Activated CD4-positive, alpha-beta T cell treated with anti-CD3 and anti-CD28 coated beads, Interleukin-2, Interleukin-4, amounts not matched to agents 100 ng/mL and 50 ng/mL, durations not matched to agents 16 hours and 8 hours (primary cell): ENCODE measurements around the gene DENND10.
"Not testable (repeated sequence)": the region's sequence is repeated elsewhere in the genome, so short reads cannot be mapped to it uniquely, and the experiment has no call there.

Experiments
- DNase-seq: peaks from one replicate; pipeline ENCODE4 v3.0.0-alpha.2; 2020; ENCODE audit warnings: low spot score

The DENND10 gene

DNA sequence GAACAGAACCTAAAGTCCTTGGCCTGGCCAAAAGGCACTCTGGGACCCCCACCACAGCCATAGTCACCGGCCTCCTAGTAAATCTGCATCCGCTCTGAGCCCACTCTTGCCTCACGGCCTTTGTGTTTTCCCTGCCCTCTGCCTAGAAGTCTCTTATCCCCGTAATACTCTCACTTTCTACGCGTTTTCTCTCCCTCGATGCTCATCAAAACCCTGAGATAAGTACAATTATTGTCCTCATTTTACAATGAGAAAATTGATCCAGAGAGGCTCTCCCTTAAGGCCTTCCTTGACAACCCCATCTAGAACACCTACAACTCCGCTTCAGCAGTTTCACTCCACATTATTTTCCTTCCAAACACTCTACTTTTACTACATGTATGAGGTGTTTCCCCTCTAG, 63.1 kb downstream of the DENND10 start:
- no peak for DNase-seq

DNA sequence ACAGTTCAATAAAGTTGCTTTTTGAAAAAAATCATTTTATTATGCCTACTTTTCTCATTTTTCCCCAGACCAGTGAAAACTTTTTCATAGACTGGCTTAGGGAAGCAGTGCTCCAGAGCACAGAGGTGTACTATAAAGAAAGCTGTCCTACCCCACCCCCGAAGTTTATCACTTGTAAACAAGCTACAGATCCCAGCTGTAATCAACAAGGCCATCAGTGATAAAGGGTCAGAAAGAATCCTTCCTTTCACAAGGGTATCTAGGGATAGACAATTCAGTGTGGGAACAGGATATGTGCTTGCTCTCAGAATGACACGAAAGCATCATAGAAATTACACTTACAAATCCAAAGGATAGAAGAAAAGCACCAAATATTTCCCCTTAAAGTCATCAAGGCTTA, 70.2 kb downstream of the DENND10 start:
- DNase-seq = no peak

DNA sequence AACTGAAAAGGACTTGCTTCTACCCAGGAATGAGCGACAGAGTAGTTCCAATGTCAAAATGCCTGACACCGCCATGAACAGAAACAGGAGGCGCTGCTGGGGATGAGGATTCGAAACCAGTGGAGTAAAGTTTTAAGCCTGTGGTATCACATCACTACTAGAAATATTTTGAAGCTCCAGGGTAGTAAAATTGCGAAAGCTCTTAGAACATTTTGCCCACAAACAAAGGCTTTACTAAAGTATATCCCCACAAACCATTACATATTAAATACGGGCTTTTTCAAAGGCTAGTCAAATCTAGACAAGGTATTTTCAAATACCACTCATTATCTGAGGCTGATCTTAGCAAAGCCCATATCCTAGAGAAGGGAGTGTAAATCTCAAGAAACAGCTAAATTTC, 72.3 kb downstream of the DENND10 start:
- DNase-seq = peak; percentile 76

GRCh38 chr10:119177708-119178371, 73.9 kb downstream of the DENND10 start:
- DNase-seq = peak; percentile 62

DNA sequence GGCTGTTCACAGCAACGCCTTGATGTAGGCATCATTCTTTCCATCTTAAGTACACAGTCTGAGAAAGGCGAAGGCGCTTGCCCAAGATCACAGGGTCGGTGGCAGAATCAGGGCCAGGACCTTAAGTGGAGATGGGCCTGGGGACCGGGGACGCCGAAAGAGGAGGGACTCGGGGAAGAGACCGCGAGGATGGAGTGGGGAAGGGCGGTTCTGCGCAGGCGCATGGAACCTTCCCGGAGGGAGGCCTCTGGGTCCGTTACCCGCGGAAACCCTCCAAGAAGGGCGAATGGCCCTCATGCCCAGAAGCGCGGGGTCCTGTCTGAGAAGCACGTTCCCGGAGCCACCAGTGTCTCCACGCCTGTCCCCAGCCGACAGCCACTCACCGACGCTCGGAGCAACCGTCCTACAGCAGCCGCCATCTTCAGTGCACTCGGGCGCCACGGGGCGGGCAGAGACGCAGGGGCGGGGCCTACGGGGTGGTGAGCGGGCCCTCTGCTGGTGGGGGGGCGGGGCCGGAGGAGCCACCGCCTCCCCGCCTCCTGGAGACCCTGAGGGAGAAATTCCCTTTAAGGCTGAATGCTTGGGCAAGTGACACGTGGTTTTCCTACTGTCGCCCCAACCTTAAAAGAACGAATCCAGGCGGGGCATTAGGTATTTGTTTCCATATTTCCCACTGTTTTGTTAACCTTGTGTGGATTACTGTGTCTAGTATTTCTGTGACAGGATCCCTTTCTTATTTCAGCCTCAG, 74.6 kb downstream of the DENND10 start, which contains the start of gene PRDX3:
PRDX3 (minus strand) TSS at position 441 of the 748 bp plus-strand sequence; CDS start at position 419, 22 bp downstream.
- peak; percentile 94 for DNase-seq

DNA sequence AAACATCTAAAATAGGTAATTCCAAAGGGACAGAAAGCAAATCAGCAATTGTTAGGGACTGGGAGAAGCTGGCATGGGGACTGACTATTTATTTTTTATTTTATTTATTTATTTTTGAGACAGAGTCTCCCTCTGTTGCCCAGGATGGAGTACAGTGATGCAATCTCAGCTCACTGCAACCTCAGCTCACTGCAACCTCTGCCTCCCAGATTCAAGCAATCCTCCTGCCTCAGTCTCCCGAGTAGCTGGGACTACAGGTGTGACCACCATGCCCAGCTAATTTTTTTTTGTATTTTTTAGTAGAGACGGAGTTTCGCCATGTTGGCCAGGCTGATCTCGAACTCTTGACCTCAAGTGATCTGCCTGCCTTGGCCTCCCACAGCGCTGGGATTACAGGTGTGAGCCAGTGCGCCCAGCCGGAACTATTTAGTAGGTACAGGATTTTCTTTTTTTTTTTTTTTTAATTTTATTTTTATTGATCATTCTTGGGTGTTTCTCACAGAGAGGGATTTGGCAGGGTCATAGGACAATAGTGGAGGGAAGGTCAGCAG, 77.0 kb downstream of the DENND10 start:
- DNase-seq = not testable (repeated sequence)

GRCh38 chr10:119183664-119184412, 79.9 kb downstream of the DENND10 start:
- peak; percentile 59 for DNase-seq
